GM21619 (cell line): ENCODE data around the gene POLR3A.
A peak's percentile ranks its signal among the peaks of the same experiment; 100 is the strongest.
"Not testable (repeated sequence)": the region's sequence is repeated elsewhere in the genome, so short reads cannot be mapped to it uniquely, and the experiment has no call there.

Experiments
- ATAC-seq: cut with Tn5 transposase; IDR thresholded peaks from one replicate; pipeline ENCODE4 v1.9.1; 2021; ENCODE audit not compliant: unreplicated experiment

The POLR3A gene

DNA sequence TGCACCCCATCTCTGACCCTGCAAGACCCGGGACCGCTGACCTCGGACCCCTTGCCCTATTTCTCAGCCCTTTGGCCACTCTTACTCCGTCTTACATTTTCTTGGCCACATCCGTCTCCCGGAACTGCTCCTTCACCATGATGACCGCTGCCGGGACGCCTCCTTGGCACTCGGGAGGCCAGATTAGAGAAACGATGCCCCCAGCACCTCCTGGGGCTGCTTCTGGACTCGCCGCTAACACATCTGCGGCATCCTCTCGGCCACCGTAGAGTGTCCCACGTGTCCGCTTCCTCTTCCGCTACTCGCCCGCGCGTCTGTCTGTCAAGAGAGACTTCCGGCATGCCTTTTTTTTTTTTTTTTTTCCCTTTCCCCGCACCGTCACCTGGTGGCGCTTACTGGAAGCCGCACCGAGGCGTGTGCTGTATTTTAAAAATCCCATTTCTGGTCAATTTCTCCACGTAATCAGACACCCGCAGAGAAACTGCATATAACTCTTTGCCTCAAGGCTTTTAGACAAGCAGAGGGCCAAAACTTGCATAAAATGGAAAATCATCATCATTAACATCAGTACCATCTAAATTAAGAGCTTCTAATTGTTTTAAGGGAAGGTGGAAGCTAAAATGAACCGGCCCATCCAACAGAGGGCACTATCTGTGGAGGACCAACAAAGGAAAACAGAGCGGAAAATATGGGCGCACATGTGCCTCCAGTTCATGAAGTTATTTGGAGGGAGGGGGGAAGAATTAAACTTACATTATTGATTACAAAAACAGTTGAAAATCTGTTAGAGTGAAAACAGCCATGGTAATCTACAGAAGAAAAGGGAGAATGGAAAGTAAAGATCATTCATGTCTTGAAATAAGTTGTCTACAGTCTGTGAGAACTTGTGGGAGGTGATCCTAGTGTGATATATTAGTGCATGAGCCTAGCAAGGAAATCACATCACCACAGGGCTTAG, at the start of gene POLR3A:
Gene POLR3A (minus strand): TSS at position 247 of the 958 bp plus-strand sequence. CDS start 108 bp downstream, at position 139.
- peak; percentile 60 for ATAC-seq

DNA sequence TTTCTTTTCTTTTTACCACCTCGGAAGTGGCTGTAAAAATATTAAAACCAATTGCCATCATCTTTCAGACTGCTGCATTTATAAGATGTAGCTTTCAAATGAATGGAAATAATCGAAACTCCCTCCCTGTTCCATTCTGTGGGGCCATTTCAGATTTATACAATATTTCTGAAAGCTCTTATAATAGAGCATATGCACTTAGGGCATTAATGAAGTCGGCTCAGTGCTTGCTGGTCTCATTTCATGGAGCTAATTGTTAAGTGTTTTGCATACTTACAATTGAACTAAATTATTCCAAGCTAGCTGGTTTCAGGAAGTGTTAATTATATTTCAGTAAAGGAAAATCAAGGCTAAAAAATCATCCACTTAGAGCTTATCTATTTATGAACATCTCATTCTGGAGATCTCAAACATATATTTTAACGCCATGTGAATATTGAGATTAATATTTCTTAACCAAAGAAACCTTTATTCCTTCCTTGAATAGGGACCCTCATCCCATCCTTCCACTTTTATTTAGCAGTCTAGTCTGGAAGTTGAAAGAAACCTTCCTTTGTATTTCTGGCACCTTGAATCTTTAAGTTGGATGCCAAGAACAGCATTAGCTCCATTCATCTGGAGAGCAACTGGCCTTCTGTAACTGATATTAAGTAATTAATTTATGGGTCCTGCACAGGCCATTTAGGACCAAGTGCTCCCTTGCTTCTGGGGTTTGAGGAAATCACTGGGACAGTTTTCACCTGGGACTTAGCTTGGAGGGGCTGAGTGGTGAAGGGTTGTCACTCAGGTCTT, 49.4 kb upstream of the POLR3A start:
- no peak for ATAC-seq

GRCh38 chr10:78075806-78076205, 46.5 kb upstream of the POLR3A start:
- ATAC-seq = not testable (repeated sequence)

- ATAC-seq = no peak
Observed at GRCh38 chr10:78072504-78072903, 43.2 kb upstream of the POLR3A start.

- no peak for ATAC-seq
Observed at GRCh38 chr10:78071857-78072179, 42.5 kb upstream of the POLR3A start.

DNA sequence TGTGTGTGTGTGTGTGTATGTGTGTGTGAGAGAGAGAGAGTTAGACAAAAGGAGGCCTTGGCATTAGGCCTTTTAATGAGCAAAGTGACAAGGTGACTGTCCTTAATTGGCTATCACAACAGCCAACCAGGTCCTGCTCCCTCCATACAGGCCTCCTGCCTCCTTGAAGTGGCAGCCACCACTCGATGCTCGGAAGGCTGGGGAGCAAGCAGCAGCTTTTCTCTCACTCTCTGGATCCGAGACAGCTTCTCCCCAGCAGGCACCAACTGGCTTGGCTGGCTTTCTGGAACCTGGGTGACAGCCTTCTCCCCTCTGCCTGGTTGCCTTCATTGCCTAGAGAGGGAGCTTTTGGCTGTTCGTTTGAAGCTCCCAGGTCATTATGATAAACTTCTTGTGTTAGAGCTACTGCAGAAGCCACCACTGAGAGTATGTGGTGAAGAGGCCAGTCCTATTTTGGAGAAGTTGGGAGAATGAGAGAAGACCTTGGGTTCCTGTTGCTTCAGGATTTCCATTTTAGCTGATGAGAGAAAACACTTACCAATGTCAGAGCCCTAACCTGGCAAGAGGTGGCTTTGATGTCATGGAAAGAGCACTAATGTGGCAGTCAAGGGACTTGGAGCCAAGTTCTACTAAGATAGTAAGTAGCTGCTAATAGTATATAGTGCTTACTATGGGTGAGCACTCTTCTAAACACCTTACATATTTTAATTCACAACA, 42.0 kb upstream of the POLR3A start:
- no peak for ATAC-seq

GRCh38 chr10:78070726-78071125, 41.4 kb upstream of the POLR3A start:
- ATAC-seq = no peak

DNA sequence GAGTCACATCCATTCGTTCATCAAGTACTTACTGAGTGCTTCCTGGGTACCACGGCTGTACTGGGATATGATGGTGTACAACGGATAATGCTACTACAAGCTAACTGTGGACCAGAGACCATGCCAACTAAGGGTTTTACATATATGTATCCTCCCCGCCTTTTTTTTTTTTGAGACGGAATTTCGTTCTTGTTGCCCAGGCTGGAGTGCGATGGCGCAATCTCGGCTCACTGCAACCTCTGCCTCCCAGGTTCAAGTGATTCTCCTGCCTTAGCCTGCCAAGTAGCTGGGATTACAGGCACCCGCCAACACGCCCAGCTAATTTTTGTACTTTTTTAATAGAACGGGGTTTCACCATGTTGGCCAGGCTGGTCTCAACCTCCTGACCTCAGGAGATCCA, 40.7 kb upstream of the POLR3A start:
- ATAC-seq = not testable (repeated sequence)

DNA sequence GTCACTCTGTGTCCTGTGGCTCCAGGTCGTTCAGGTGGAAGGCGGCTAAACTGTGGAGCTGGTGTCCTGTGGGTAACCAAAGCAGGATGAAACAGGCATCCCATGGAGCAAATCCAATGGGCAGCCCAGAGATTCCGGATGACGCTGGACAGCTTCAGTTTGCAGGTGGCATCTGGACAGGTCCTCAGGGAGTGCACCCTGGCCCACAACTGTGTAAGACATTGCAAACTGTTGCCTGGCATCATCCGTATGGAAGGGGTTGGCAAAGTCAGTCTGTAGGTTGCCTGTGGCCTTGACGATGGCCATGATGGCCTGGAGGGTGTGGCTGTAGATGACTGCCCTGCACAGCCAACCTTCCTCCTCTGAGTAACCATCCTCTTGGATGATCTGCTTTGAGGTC, 39.8 kb upstream of the POLR3A start:
- no peak for ATAC-seq

- ATAC-seq = no peak
Observed at GRCh38 chr10:78066728-78067430, 37.6 kb upstream of the POLR3A start.

GRCh38 chr10:78066012-78066411, 36.7 kb upstream of the POLR3A start:
- ATAC-seq = no peak

DNA sequence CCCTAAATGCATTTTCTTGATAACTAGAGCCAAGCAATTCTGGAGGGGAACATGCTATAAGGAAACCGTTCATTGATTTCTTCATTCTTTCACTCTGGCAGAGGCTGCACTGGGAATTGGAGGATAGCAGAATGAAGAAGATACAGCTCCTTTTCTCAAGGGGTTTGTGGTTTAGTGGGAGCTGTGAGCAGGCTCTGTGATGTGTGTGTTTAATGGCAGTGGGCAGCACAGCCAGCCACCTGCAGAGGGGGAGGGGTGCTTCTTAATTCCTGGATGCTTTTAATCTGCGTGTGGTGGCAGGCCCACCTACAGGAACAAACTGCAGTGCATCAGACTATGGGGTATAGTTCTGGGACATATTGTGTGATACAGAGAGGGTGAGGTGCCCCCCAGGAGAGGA, 36.3 kb upstream of the POLR3A start:
- no peak for ATAC-seq

- ATAC-seq = not testable (repeated sequence)
Observed at GRCh38 chr10:78064919-78065318, 35.6 kb upstream of the POLR3A start.

DNA sequence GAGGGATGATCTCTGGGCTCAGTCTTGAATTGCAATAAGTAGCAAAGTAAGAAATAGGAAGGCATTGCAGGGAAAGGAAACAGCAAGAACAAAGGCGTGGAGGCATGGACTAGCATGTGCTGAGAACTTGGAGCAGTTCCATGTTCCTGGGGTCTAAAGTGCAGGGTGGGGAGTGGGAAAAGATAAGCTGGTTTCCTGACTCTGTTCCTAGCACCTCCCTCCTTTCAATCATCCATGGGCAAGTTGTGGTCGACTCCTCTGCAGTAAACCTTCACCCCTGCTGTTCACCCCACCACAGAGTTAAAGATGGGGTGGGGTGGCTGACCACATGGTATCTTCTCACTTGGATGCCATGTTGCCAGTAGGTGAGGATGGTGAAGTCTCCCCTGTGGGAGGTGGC, 33.9 kb upstream of the POLR3A start:
- ATAC-seq = no peak

GRCh38 chr10:78062296-78062695, 33.0 kb upstream of the POLR3A start:
- ATAC-seq = no peak

DNA sequence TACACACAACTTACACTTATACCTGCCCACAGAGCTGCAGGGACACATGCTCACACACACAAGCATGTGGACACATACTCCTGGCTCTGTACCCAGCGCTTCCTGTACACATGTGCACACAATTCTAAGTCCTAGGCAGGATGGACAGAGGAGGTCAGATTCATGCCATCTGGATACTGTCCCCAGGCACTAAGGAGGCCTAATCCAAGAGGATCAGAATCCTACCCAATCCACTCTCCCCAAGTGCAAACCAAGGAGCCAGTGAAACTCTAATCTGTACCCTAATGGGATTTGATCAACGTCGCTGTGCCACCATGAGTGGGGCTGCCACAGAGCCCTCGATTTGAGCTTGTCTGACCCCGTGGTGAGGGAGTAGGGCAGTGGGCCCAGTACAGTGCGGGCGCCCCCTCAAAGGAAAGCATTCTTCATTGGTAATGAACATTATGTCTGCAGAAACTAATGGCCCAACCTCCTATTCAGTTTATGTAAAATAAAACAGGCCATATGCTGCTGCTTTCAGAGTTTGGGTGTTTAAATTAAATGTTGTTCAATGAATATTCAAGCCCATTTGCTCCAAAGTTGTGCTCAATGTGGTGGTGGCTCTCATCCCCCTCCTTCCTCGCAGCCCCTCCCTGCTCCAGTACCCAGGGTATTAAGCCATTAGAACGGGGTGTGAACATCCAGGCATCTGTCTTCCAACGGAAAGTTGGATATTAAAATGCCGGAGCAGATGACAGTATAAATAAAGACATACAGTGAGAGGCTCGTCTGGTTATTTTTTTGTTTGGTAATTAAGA, 30.8 kb upstream of the POLR3A start:
- no peak for ATAC-seq

GRCh38 chr10:78058562-78058961, 29.2 kb upstream of the POLR3A start:
- ATAC-seq = no peak

DNA sequence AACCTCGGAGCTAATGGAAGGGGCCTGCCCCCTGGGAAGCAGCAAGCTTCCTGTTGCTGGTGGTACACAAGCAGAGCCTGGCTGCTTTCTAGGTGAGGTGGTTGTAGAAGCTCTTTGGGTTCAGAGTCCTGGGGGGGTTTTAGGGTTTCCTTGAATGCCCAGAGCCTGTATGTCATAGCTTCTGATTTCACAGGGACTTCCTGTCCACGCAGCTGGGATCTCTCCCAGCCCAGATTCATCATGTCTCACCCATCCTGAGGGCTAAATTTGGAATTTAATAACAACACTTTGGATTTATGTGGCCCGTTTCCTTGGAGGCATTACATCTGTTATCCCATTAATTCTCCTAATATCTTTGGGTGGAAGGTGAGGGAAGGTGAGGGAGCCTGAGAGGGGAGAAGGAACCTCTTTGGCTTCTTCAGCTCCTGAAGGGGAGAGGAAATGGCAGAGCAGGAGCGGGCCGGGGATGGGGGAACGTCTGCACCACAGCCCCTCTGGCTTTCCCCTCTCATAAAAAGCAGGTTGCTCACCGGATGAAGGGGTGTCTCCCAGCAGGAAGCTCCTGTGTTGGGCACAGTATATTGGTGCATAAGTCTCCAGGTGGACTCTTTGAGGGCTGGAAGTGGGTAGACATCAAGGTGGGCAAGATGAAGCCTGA, 24.0 kb upstream of the POLR3A start:
- ATAC-seq = no peak

DNA sequence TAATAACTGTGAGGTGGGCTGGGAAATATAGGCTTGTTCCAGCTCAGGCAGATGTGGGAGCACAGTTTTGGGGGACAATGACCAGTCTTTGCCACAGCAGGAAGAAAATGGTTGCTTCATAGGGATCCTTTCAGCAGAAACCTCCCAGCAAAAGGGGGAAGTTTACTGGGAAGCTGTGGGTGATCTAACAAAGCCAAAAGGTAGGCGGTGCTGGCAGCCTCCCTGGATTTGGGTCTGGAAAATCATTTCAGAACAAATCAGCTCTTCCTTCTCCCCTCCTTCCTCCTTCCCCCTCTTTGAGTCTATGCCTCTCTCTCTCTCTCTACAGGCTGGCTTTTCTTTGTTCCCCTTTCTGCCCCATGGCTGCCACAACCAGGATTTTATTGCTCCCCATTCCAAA, 20.5 kb upstream of the POLR3A start:
- ATAC-seq = no peak
